8988T (cell line): Measurements from ENCODE around the gene TRAF5.
"Not testable (repeated sequence)": the region's sequence is repeated elsewhere in the genome, so short reads cannot be mapped to it uniquely, and the experiment has no call there.

Experiments used
- DNase-seq: peaks from one replicate; pipeline ENCODE4 v3.0.0; 2011

The TRAF5 gene

DNA sequence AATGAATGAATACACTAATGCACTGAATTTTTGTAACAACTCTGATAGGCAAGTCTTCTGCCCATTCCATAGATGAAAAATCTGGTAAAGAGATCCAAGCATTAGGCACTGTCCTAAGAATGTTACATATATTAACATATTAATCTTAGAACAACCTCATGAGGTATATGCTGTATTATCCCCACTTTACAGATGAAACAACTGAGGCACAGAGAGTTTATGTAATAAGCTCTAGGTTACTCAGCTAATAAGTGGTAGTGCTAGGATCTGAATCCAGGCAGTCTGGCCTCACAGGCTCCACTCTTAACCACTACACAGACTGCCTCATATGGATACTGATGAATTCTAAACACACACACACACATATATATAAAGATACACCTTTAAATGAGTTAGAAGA lies 52.8 kb downstream of the TRAF5 start:
- no peak for DNase-seq

DNA sequence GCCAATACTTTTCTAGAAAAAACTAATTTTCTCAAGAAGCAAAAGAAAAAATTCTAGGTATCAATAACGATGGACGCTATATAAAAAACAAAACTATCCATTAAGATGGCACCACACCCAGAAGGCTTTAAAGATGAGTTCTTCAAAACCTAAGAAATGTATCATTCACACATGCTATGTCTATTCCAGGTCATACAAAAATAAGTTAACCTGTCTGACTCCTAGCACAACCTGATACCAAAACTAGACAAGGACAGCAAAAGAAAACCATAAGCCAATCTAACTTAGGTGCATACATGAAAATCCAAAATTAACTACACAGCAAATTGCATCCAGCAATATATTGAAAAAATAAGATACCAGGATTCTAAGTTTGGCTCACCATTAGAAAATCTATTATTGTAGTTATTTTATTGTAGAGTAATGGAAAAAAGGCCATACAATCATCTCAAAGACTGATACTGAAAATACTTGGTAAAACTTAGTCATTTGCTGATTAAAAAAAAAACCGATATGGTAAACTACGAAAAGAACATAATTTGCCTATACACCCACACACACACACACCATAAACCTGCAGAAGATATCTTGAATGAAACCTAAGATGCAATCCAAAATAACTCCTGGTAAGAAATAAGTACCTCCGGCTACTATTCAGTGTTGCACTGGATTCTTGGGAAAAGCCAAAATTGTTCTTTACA lies 55.0 kb downstream of the TRAF5 start:
- DNase-seq, result no peak

- no peak for DNase-seq
Measured at GRCh38 chr1:211382182-211382713, 55.6 kb downstream of the TRAF5 start.

DNA sequence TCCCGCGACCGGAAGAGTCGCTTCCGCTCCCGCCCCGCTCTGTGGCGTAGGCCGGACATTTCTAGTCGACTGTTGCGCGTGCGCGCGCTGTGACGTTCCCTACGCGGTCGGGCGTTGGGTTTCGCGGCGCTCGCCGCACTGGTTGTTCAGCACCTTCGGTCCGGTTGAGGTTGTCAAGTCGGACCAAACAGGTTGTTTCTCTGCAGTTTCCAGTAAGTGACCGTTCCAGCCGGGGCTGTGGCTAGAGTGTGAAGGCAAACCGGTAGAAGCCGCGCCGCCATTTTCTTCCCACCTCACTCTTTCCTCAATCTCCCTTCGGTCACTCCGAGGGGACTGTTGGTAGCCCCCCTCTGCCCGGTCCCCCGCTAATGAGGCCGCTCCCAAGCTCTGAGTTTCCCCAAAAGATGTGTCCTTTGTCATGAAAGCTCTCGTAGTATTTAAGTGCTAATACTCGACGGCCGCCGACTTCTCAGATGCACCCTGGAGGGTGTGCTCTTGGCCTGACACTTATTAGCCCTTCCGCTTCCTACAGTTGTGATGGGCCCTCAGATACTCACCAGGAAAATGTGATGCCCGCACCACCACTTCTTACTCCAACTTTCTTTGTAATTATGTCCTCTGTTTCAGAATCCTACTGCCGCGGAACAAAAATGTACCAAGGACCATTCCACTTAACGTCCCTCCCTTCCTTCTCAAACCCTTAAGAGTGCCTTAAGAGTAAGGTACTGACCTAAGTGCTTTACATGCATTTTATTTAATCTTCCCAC lies 56.3 kb downstream of the TRAF5 start:
- peak; percentile 64 for DNase-seq

DNA sequence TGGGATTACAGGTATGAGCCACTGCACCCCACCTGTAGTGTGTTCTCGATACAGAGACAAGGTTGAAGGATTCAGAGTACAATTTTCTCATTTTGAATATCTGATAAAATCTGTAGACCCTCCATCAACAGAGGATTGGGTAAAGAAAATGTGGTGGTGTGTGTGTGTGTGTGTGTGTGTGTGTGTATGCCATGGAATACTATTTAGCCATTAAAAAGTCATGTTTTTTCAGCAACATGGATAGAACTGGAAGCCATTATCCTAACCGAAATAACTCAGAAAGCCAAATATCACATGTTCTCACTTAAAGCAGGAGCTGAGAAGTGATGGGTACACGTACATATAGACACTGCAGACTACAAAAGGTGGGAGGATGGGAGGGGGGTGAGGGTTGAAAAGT lies 57.9 kb downstream of the TRAF5 start:
- DNase-seq, result no peak

GRCh38 chr1:211386921-211387320 lies 60.3 kb downstream of the TRAF5 start:
- no peak for DNase-seq

DNA sequence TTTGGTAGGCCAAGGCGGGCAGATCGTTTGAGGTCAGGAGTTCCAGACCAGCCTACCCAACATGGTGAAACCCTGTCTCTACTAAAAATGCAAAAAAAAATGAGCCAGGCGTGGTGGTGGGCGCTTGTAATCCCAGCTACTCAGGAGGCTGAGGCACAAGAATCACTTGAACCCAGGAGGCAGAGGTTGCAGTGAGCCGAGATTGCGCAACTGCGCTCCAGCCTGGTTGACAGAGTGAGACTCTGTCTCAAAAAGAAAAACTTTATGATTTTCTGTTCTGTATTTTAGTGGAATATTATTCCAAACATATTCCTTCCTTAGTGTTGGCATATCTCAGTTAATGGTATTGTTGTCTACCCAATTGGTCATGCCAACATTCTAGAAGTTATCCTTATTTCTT lies 64.2 kb downstream of the TRAF5 start:
- not testable (repeated sequence) for DNase-seq

- no peak for DNase-seq
Measured at GRCh38 chr1:211393203-211393602, 66.6 kb downstream of the TRAF5 start.

DNA sequence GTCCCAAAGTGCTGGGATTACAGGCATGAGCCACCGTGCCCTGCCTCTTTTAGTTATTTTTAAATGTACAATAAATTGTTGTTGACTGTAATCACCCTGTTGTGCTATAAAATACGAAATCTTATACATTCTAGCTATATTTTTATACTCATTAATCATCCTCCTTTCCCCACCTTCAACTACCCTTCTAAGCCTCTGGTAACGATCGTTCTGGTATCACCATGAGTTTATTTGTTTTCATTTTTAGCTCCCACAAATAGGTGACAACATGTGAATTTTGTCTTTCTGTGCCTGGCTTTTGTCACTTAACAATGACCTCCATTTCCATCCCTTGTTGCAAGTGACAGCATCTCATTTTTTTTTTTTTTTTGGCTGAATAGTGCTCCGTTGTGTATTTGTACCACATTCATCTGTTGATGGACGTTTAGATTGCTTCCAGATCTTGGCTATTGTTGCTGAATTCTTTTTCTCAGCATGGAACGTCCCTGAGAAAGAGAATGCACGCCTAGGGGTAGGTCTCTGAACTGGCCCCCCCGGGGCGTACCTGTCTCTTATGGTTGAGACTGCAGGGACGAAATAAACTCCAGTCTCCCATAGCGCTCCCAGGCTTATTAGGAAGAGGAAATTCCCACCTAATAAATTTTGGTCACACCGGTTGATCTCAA lies 71.8 kb downstream of the TRAF5 start:
- DNase-seq, result not testable (repeated sequence)

GRCh38 chr1:211399851-211400393 lies 73.3 kb downstream of the TRAF5 start:
- not testable (repeated sequence) for DNase-seq

- not testable (repeated sequence) for DNase-seq
Measured at GRCh38 chr1:211401751-211402150, 75.1 kb downstream of the TRAF5 start.

DNA sequence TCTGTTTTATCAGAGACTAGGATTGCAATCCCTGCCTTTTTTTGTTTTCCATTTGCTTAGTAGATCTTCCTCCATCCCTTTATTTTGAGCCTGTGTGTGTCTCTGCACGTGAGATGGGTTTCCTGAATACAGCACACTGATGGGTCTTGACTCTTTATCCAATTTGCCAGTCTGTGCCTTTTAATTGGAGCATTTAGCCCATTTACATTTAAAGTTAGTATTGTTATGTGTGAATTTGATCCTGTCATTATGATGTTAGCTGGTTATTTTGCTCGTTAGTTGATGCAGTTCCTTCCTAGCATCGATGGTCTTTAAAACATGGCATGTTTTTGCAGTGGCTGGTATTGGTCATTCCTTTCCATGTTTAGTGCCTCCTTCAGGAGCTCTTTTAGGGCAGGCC lies 79.5 kb downstream of the TRAF5 start:
- not testable (repeated sequence) for DNase-seq

DNA sequence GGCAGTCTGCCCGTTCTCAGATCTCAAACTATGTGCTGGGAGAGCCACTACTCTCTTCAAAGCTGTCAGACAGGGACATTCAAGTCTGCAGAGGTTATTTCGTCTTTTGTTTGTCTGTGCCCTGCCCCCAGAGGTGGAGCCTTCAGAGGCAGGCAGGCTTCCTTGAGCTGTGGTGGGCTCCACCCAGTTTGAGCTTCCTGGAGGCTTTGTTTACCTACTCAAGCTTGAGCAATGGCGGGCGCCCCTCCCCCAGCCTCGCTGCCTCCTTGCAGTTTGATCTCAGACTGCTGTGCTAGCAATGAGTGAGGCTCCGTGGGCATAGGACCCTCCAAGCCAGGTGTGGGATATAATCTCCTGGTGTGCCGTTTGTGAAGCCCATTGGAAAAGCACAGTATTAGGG lies 81.1 kb downstream of the TRAF5 start:
- not testable (repeated sequence) for DNase-seq

- no peak for DNase-seq
Measured at GRCh38 chr1:211411639-211412038, 85.0 kb downstream of the TRAF5 start.

- no peak for DNase-seq
Measured at GRCh38 chr1:211415700-211416099, 89.1 kb downstream of the TRAF5 start.

DNA sequence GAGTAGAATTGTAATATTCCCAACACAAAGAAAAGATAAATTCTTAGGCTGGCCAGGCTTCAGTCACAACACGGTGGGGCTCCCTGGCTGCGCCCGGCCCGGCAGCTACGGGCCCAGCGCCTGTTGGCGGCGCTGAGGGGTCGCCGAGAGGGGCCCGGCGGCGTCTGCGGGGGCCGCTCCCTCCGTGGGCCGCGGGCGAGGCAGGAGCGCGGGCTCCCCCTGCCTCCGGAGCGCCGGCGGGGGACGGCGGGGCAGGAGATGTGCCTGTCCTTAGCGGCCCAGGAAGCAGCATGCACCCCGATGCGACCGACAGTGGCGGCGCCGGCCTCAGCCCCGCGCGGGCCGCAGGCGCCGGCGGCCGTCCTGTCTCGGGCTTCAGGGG lies 89.6 kb downstream of the TRAF5 start:
- DNase-seq, result not testable (repeated sequence)

- not testable (repeated sequence) for DNase-seq
Measured at GRCh38 chr1:211416628-211417323, 90.1 kb downstream of the TRAF5 start.

GRCh38 chr1:211420389-211420788 lies 93.8 kb downstream of the TRAF5 start:
- DNase-seq, result no peak

DNA sequence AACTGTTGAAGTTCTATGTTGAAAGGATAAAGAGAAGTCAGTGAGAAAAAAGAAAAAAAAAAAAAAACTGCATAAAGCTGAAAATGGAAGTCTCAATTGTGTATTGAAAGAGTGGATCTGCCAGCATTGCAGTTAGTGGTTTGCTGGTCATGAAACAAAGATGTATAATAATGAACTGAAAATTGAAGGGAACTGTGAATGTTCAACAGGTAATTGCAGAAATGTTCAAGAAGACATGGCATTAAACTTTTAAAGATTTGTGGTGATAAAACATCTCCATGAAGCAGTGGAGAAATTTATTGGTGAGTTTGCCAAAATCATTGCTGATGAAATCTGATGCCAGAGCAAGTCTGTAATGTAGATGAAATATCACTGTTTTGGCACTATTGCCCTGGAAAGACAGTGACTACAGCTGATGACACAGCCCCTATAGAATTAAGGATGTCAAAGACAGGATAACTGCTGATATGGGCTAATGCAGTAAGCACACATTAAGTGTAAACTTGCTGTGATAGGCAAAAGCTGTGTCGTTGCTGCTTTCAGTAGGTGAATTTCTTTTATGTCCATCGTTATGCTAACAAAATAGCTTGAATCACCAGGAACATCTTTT lies 94.3 kb downstream of the TRAF5 start:
- DNase-seq, result no peak

DNA sequence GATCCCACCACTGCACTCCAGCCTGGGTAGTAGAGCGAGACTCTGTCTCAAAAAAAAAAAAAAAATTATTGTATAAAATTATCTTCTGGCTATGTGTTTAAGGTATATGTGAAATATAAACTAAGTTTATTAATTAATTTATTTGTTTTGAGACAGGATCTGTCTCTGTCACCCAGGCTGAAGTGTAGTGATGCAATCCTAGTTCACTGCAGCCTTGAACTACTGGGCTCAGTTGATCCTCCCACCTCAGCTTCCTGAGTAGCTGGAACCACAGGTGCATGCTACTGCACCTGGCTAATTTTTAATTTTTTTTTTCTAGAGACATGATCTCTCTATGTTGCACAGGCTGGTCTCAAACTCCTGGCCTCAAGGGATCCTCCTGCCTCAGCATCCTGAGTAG lies 97.4 kb downstream of the TRAF5 start:
- no peak for DNase-seq
